T-helper 17 cell (primary cell): Measurements from ENCODE around the gene C5orf34. TPM values are rescaled to one million over a fixed set of nuclear protein-coding genes. Genes with fewer than 3 reads are reported as not detected.
A peak's percentile ranks its signal among the peaks of the same experiment; 100 is the strongest.
"Not testable (repeated sequence)": the region's sequence is repeated elsewhere in the genome, so short reads cannot be mapped to it uniquely, and the experiment has no call there.

Experiments
- ATAC-seq: fragments of 150-1000 bp; cut with Tn5 transposase; 2 replicates; pipeline ENCODE4 v1.10.0; 2021; ENCODE audit warnings: mild to moderate bottlenecking, moderate library complexity
- DNase-seq, 3 donors: peaks; one replicate each; pipeline versions ENCODE4 v3.0.0 to v3.0.0-alpha.2; 2020 to 2021
- H3K9me3 ChIP-seq: one replicate; pipeline ENCODE4 v1.7.0; 2013; ENCODE audit warnings: low read length, mild to moderate bottlenecking; ENCODE audit not compliant: control insufficient read depth, poor library complexity, severe bottlenecking
- H3K27ac Mint-ChIP-seq: one replicate; pipeline ENCODE4 v1.8.0; 2022; ENCODE audit warnings: mild to moderate bottlenecking, moderate library complexity, mixed read lengths
- H3K27me3 Mint-ChIP-seq: one replicate; pipeline ENCODE4 v1.8.0; 2022; ENCODE audit warnings: mixed read lengths
- H3K36me3 Mint-ChIP-seq: one replicate; pipeline ENCODE4 v1.8.0; 2022; ENCODE audit warnings: low read depth, mixed read lengths
- H3K4me1 Mint-ChIP-seq: one replicate; pipeline ENCODE4 v1.8.0; 2022; ENCODE audit warnings: mild to moderate bottlenecking, mixed read lengths
- H3K4me3 Mint-ChIP-seq: one replicate; pipeline ENCODE4 v1.8.0; 2022; ENCODE audit warnings: mild to moderate bottlenecking, moderate library complexity, mixed read lengths
- total RNA-seq, 4 donors: library from RNA in 2 of 4; stranded (reverse) in 2 of 4; gene quantifications; one replicate each; pipeline ENCODE4 v1.2.3 and lab custom pipeline; 2022 to 2026

The C5orf34 gene
- 1 to 10 TPM in 1 of 2 donors, under 1 TPM in 1; 0.99 to 1.6 TPM for total RNA-seq
- 1.7 to 5.2 reads per million in 2 donors for total RNA-seq (lab: John Stamatoyannopoulos, UW)

GRCh38 chr5:43514816-43515677 lies at the start of gene C5orf34:
TSS of gene C5orf34 (minus strand) at chr5:43515148. CDS start at chr5:43509339, 5,809 bp downstream.
- Mint-ChIP-seq H3K27ac (peak within 1 kb of the TSS; percentile 97), H3K4me1 (peaks cover 25% of the 10 kb centered on the region), H3K27me3 (no peaks in the 10 kb centered on the region), H3K4me3 (peak within 1 kb of the TSS; percentile 91), H3K36me3 (peaks cover 4% of the 10 kb centered on the region)
- no peaks in the 10 kb centered on the region for H3K9me3 ChIP-seq
- ATAC-seq, result peak; percentile 94
- peak; percentile 88 to 93 (median 88) for DNase-seq

GRCh38 chr5:43564289-43564850 lies 49.4 kb upstream of the C5orf34 start:
- Mint-ChIP-seq H3K4me3 (no peak overlapping the region), H3K4me1 (peaks cover 3% of the 10 kb centered on the region), H3K27ac (no peak overlapping the region), H3K36me3 (peaks cover 6% of the 10 kb centered on the region), H3K27me3 (peaks cover 30% of the 10 kb centered on the region)
- ATAC-seq, result no peak
- no peak for DNase-seq
- no peaks in the 10 kb centered on the region for H3K9me3 ChIP-seq

GRCh38 chr5:43563321-43563720 lies 48.4 kb upstream of the C5orf34 start:
- H3K27me3 Mint-ChIP-seq, result peaks cover 30% of the 10 kb centered on the region
- H3K4me3 Mint-ChIP-seq, result no peak overlapping the region
- H3K9me3 ChIP-seq, result no peaks in the 10 kb centered on the region
- peaks cover 6% of the 10 kb centered on the region for H3K36me3 Mint-ChIP-seq
- no peak for DNase-seq
- peaks cover 3% of the 10 kb centered on the region for H3K4me1 Mint-ChIP-seq
- ATAC-seq, result no peak
- H3K27ac Mint-ChIP-seq, result no peak overlapping the region

DNA sequence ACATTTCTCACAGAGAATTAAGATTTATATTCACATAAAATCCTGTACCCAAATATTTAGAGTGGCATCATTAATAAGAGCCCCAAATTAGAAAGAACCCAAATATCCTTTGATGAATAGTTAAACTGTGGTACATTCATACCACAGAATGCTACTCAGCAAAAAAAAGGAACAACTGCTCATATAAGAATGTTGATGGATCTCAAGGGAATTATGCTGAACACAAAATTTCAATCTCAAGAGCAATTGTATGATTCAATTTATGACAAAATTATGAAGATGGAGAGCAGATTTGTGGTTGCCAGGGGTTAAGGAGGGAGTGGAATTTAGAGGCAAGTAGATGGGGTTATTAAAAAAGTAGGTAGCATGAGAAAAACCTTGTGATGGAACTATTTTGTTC lies 46.4 kb upstream of the C5orf34 start:
- DNase-seq (no peak), ATAC-seq (no peak)
- H3K9me3 ChIP-seq, result no peaks in the 10 kb centered on the region
- Mint-ChIP-seq H3K4me3 (no peak overlapping the region), H3K4me1 (peaks cover 9% of the 10 kb centered on the region), H3K36me3 (peaks cover 6% of the 10 kb centered on the region), H3K27me3 (peaks cover 30% of the 10 kb centered on the region), H3K27ac (no peak overlapping the region)

DNA sequence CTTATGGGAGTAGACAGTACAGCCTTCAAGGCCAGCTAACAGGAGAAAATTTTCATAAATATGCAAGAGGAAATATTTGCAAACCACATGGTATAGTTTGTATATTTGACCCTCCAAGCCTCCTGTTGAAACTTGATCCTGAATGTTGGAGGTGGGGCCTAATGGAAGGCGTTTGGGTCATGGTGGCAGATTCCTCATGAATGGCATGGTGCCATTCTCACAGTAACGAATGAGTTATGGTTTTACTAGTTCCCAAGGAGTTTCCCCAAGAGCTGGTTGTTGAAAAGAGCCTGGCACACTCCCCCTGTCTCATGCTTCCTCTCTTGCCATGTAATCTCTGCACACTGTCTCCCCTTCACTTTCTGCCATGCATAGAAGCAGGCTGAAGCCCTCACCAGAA lies 45.2 kb upstream of the C5orf34 start:
- DNase-seq (no peak), ATAC-seq (no peak)
- Mint-ChIP-seq H3K27me3 (peaks cover 30% of the 10 kb centered on the region), H3K4me3 (peak overlapping the region; percentile 31), H3K27ac (no peak overlapping the region), H3K4me1 (peaks cover 9% of the 10 kb centered on the region), H3K36me3 (peaks cover 6% of the 10 kb centered on the region)
- no peaks in the 10 kb centered on the region for H3K9me3 ChIP-seq

DNA sequence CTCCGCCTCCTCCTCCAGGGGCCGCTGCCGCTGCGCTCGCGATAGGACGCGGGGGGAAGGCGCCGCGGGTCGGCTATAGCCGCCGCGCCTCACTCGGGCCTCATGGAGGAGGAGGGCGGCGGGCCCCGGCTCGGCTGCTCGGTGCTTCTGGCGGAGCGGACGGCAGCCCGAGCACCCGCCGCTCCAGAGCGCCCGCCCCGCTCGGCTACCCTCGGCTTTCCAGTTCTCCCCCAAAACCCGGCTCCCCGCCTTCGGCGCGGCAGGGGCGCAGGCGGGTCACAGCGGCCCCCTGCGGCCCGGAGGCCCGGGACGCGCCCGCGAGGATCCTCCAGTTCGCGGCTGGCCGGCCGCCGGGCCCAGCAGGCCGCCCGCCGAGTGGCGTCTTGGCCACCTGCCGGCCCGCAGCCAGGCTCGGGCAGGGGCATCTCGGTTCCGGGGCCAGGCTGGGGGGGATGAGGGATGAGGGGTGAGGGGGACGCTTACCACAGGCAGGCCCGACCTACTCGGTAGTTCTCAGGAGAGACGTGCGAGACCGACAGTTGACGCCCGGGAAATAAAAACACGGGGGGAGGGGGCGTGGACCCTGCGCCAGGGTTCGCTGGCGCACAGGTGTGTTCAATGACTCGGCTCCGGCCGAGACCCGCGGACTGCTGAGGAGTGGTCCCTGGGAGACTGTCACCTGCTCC lies 42.1 kb upstream of the C5orf34 start, which contains the start of gene PAIP1:
Gene PAIP1 (minus strand): TSS at position 221 of the 686 bp plus-strand sequence. CDS start 231 bp downstream, outside the sequence.
- H3K4me3 Mint-ChIP-seq, result peak within 1 kb of the TSS; percentile 90
- H3K4me1 Mint-ChIP-seq, result peaks cover 11% of the 10 kb centered on the region
- no peaks in the 10 kb centered on the region for H3K9me3 ChIP-seq
- peaks cover 14% of the 10 kb centered on the region for H3K27me3 Mint-ChIP-seq
- DNase-seq, result peak; percentile 75 to 78 (median 77)
- peak; percentile 87 for ATAC-seq
- H3K36me3 Mint-ChIP-seq, result peaks cover 2% of the 10 kb centered on the region
- H3K27ac Mint-ChIP-seq, result peak within 1 kb of the TSS; percentile 96

DNA sequence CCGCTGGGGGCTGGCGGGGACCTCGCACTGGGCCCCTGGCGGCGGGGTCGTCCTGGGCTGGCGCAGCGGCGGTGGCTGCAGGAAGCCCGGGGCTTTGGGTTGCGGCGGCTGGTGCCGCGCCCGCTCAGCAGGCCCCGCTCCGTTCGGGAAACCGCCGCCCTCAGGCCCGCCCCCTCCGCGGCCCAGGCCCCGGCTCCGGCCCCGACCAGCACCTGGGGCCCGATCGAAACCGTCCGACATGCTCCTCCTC lies 41.6 kb upstream of the C5orf34 start:
- H3K36me3 Mint-ChIP-seq, DNase-seq, H3K27me3 Mint-ChIP-seq, H3K9me3 ChIP-seq, H3K27ac Mint-ChIP-seq: not testable (repeated sequence)
- peaks cover 11% of the 10 kb centered on the region for H3K4me1 Mint-ChIP-seq
- peak; percentile 47 for ATAC-seq
- H3K4me3 Mint-ChIP-seq, result peak overlapping the region; percentile 90

- Mint-ChIP-seq H3K27ac (no peak overlapping the region), H3K4me3 (peak overlapping the region; percentile 90), H3K27me3 (peaks cover 5% of the 10 kb centered on the region), H3K36me3 (no peaks in the 10 kb centered on the region), H3K4me1 (peaks cover 9% of the 10 kb centered on the region)
- no peaks in the 10 kb centered on the region for H3K9me3 ChIP-seq
- peak in 2 of 3 donors; percentile 34 to 43 for DNase-seq
- no peak for ATAC-seq
These were observed 41.1 kb upstream of the C5orf34 start for GRCh38 chr5:43555895-43556606.

- no peak overlapping the region for H3K4me3 Mint-ChIP-seq
- H3K27ac Mint-ChIP-seq, result no peak overlapping the region
- no peak for ATAC-seq
- peaks cover 13% of the 10 kb centered on the region for H3K4me1 Mint-ChIP-seq
- H3K36me3 Mint-ChIP-seq, result peaks cover 2% of the 10 kb centered on the region
- H3K27me3 Mint-ChIP-seq, result no peaks in the 10 kb centered on the region
- no peak for DNase-seq
- no peaks in the 10 kb centered on the region for H3K9me3 ChIP-seq
These were observed 39.5 kb upstream of the C5orf34 start for GRCh38 chr5:43554497-43554896.

DNA sequence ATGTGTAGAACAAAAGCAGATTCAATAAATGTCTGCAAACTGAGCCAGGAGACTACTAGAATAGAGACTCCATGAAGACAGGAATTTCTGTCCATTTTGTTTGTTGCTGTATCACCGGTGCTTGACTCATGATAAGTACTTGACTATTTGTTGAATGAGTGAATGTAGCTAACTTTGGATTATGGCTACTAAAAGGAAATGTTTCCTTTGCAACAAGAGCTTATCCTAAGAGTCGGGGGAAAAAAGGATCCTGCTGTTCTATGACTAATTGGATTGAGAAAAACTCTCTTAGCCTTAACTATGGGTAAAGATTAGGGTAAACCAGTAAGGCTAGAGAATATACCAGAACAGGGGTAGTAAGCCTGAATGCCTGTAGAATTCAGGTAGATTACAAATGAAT lies 38.4 kb upstream of the C5orf34 start:
- H3K9me3 ChIP-seq, result no peaks in the 10 kb centered on the region
- Mint-ChIP-seq H3K4me1 (peaks cover 13% of the 10 kb centered on the region), H3K27me3 (no peaks in the 10 kb centered on the region), H3K36me3 (peaks cover 2% of the 10 kb centered on the region), H3K27ac (no peak overlapping the region), H3K4me3 (no peak overlapping the region)
- ATAC-seq (no peak), DNase-seq (no peak)

DNA sequence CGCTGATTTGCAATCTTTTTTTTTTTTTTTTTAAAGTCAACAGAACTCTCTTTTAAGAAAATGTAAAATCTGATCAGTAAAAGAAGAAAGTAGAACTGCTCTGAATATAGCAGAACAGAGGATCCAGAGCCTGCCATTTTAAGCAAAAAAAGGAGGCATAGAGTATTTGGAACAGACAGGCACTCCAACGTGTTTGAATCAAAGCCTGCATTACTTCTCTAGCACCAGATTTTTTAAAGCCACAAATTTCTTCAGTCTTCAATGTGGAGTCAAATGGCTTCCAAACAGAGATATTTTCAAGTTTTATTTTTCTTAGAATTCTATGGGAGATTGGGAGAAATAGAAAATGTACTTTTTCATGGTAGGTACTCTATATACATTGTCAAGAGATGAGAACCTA lies 36.8 kb upstream of the C5orf34 start:
- no peak for DNase-seq
- Mint-ChIP-seq H3K27ac (no peak overlapping the region), H3K4me1 (peaks cover 7% of the 10 kb centered on the region), H3K4me3 (no peak overlapping the region), H3K27me3 (no peaks in the 10 kb centered on the region), H3K36me3 (peaks cover 2% of the 10 kb centered on the region)
- no peaks in the 10 kb centered on the region for H3K9me3 ChIP-seq
- ATAC-seq, result no peak

- not testable (repeated sequence) for H3K27me3 Mint-ChIP-seq, ATAC-seq, H3K9me3 ChIP-seq, DNase-seq, H3K4me3 Mint-ChIP-seq
- peaks cover 17% of the 10 kb centered on the region for H3K4me1 Mint-ChIP-seq
- H3K36me3 Mint-ChIP-seq, result peaks cover 12% of the 10 kb centered on the region
- H3K27ac Mint-ChIP-seq, result peak overlapping the region; percentile 62
These were observed 34.3 kb upstream of the C5orf34 start for GRCh38 chr5:43549272-43549671.

DNA sequence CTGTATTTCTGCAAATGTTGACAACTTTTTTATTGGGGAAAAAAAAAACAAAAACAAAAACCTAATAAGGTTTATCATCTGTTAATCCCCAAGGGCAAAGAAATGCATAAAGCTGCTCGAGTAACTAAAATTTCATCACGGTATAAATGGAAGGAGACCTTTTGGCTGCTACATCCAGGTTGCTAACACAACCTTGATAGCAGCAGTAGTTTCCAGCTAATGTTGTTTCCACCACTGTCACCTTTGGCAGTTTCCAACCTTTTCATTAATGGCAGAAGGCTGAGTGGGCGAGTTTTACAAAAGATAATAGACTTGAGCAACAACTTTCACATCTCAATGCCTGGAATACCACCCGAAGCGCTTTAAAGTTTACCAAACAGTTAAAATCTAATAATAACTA lies 33.4 kb upstream of the C5orf34 start:
- ATAC-seq (no peak), DNase-seq (no peak)
- Mint-ChIP-seq H3K4me1 (peaks cover 18% of the 10 kb centered on the region), H3K27ac (no peak overlapping the region), H3K27me3 (no peaks in the 10 kb centered on the region), H3K36me3 (peaks cover 13% of the 10 kb centered on the region), H3K4me3 (no peak overlapping the region)
- H3K9me3 ChIP-seq, result no peaks in the 10 kb centered on the region
